ENCODE results near the gene RRM2. TPM values are rescaled to one million over a fixed set of nuclear protein-coding genes. Genes with fewer than 3 reads are reported as not detected.

The RRM2 gene
- polyA plus RNA-seq, 3 donors: 1.5 TPM; not detected in 2

DNA sequence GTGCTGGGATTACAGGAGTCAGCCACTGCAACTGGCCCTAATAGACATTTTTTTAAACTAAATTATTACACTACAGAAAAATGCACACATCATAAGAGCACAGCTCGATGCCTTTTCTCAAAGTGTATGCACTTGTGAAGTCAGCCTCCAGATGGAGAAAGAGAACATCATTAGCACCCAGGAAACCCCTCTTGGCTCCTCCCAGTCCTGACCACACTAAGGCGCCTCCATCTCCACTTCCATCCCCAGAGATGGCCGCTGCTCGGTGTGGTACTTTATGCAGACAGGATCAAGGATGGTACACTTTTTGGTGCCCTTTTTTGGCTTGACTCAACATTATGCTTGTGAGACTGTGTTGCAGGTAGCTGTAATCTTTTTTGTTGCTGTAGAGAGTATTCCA is 34.8 kb downstream of the RRM2 start:
- Histone ChIP-seq H3K79me2 (ENCODE audit: insufficient read depth, low read length) (no peaks in the 10 kb centered on the region), H3K9ac (ENCODE audit: insufficient read depth, low read length, poor library complexity, severe bottlenecking) (no peak overlapping the region), H3K4me1 (ENCODE audit: control insufficient read depth in 1 of 2, insufficient read depth in 2 of 2, low read length in 2 of 2) (no peaks in the 10 kb centered on the region), H3K4me2 (replicated peaks; ENCODE audit: extremely low read depth, low read length, poor library complexity, severe bottlenecking) (no peak overlapping the region), H4K20me1 (ENCODE audit: insufficient read depth, low read length) (no peaks in the 10 kb centered on the region), H3K36me3 (replicated peaks in 1 of 2; ENCODE audit: control insufficient read depth in 1 of 2, insufficient read depth in 2 of 2, low read length in 2 of 2) (peaks cover 32 to 79% of the 10 kb centered on the region in 2 donors), H3K4me3 (replicated peaks in 1 of 3; ENCODE audit: low read depth in 2 of 3, low read length in 3 of 3) (no peak overlapping the region), H3K27me3 (ENCODE audit: control insufficient read depth in 2 of 2, insufficient read depth in 2 of 2, low read length in 2 of 2) (no peaks in the 10 kb centered on the region), H3K9me3 (replicated peaks in 1 of 2; ENCODE audit: control insufficient read depth in 1 of 2, insufficient read depth in 1 of 2, low read length in 2 of 2) (no peaks in the 10 kb centered on the region), H2AFZ (ENCODE audit: insufficient read depth, low read depth, low read length, poor library complexity, severe bottlenecking) (no peak overlapping the region), H3K27ac (ENCODE audit: low read depth in 1 of 2, low read length in 2 of 2) (no peak overlapping the region)
- Mint-ChIP-seq H3K4me1 (no peaks in the 10 kb centered on the region), H3K36me3 (peaks cover 47 to 87% of the 10 kb centered on the region in 2 donors), H3K9me3 (no peaks in the 10 kb centered on the region), H3K27ac (peak overlapping the region in 1 of 7 donors; percentile 6), H3K27me3 (ENCODE audit: low read depth in 3 of 3) (peaks cover 0 to 3% (median 0%) of the 10 kb centered on the region in 3 donors), H3K4me3 (no peak overlapping the region)
- no peak for DNase-seq
- WGBS (ENCODE audit: insufficient coverage): 100% methylated on average over 1 of the region's 4 CpGs
- TF ChIP-seq, protein P1, sequence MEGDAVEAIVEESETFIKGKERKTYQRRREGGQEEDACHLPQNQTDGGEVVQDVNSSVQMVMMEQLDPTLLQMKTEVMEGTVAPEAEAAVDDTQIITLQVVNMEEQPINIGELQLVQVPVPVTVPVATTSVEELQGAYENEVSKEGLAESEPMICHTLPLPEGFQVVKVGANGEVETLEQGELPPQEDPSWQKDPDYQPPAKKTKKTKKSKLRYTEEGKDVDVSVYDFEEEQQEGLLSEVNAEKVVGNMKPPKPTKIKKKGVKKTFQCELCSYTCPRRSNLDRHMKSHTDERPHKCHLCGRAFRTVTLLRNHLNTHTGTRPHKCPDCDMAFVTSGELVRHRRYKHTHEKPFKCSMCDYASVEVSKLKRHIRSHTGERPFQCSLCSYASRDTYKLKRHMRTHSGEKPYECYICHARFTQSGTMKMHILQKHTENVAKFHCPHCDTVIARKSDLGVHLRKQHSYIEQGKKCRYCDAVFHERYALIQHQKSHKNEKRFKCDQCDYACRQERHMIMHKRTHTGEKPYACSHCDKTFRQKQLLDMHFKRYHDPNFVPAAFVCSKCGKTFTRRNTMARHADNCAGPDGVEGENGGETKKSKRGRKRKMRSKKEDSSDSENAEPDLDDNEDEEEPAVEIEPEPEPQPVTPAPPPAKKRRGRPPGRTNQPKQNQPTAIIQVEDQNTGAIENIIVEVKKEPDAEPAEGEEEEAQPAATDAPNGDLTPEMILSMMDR (IDR thresholded peaks at IDR 0.05): no peak
- intact Hi-C loops (cut with micrococcal nuclease): no loop called here

DNA sequence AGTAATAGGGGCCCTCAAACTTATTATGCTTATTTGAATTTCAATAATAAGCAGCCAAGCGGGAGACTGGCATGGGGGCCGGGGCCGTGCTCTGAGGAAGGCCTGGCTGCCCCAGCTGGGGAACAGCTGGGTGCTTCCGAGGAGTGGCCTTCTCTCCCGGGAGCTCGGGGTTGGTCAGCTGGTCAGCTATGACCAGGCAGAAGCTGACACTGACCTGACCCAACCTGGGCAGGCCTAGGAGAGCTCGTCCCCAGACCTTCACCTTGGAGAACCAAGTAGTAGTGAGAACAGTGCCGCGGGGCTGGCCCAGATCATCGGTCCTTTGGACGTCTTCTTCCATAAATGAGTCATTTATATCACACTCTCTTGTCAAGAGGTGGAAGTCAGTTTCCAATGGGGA is 36.1 kb downstream of the RRM2 start:
- TF ChIP-seq, protein P1 (IDR thresholded peaks at IDR 0.05): no peak
- H3K4me3 ChIP-seq (replicated peaks in 1 of 3; ENCODE audit: low read depth in 2 of 3, low read length in 3 of 3): no peak overlapping the region
- H3K4me3 Mint-ChIP-seq: no peak overlapping the region
- H4K20me1 ChIP-seq (ENCODE audit: insufficient read depth, low read length): no peaks in the 10 kb centered on the region
- H3K4me1 ChIP-seq (ENCODE audit: control insufficient read depth in 1 of 2, insufficient read depth in 2 of 2, low read length in 2 of 2): no peaks in the 10 kb centered on the region
- H3K79me2 ChIP-seq (ENCODE audit: insufficient read depth, low read length): no peaks in the 10 kb centered on the region
- no peak overlapping the region for H3K9ac ChIP-seq (ENCODE audit: insufficient read depth, low read length, poor library complexity, severe bottlenecking)
- H3K36me3 ChIP-seq (replicated peaks in 1 of 2; ENCODE audit: control insufficient read depth in 1 of 2, insufficient read depth in 2 of 2, low read length in 2 of 2): peaks cover 32 to 75% of the 10 kb centered on the region in 2 donors
- 100% methylated on average over 6 of the region's 11 CpGs for WGBS (ENCODE audit: insufficient coverage)
- no peaks in the 10 kb centered on the region for H3K4me1 Mint-ChIP-seq
- no peak overlapping the region for H3K4me2 ChIP-seq (replicated peaks; ENCODE audit: extremely low read depth, low read length, poor library complexity, severe bottlenecking)
- H3K27me3 Mint-ChIP-seq (ENCODE audit: low read depth in 3 of 3): peaks cover 0 to 3% (median 0%) of the 10 kb centered on the region in 3 donors
- peak overlapping the region in 2 of 7 donors; percentile 30 to 32 for H3K27ac Mint-ChIP-seq
- DNase-seq: no peak
- intact Hi-C loops (cut with micrococcal nuclease): no loop called here
- H3K27ac ChIP-seq (ENCODE audit: low read depth in 1 of 2, low read length in 2 of 2): no peak overlapping the region
- H3K36me3 Mint-ChIP-seq: peaks cover 45 to 82% of the 10 kb centered on the region in 2 donors
- H2AFZ ChIP-seq (ENCODE audit: insufficient read depth, low read depth, low read length, poor library complexity, severe bottlenecking): no peak overlapping the region
- H3K9me3 Mint-ChIP-seq: no peaks in the 10 kb centered on the region
- no peaks in the 10 kb centered on the region for H3K27me3 ChIP-seq (ENCODE audit: control insufficient read depth in 2 of 2, insufficient read depth in 2 of 2, low read length in 2 of 2)
- H3K9me3 ChIP-seq (replicated peaks in 1 of 2; ENCODE audit: control insufficient read depth in 1 of 2, insufficient read depth in 1 of 2, low read length in 2 of 2): no peaks in the 10 kb centered on the region
